ENCODE measurements around the gene UBA6. TPM values are rescaled to one million over a fixed set of nuclear protein-coding genes. Genes with fewer than 3 reads are reported as not detected.

The UBA6 gene
- total and polyA plus RNA-seq, 9 of the 15 experiments (the other 6 are each of a cell fraction or from before 2014, with no cell fraction given) = 22.9 to 139 (median 94.6) TPM

GRCh38 chr4:67697860-67698687 is 2.9 kb downstream of the UBA6 start (continued):
- TF ChIP-seq PRDM10 (IDR thresholded peaks at IDR 0.05; ENCODE audit: partially characterized antibody) (no peak), KDM2B (CRISPR knock-in tag; IDR thresholded peaks at IDR 0.05) (no peak), JUND (IDR thresholded peaks at IDR 0.05; ENCODE audit: borderline replicate concordance, low read depth, low read length) (peak; percentile 11; the same call in 1 of the 2 replicates), JUND (tag; IDR thresholded peaks at IDR 0.05; ENCODE audit: borderline replicate concordance, low read depth, low read length) (no peak), HMBOX1 (IDR thresholded peaks at IDR 0.05) (peak; percentile 81), ZNF316 (IDR thresholded peaks at IDR 0.05) (no peak), CBFA2T2 (conservative IDR thresholded peaks at IDR 0.05) (0 out of 2 replicates have a peak, but pooled peaks have one; percentile 15), MEIS2 (IDR thresholded peaks at IDR 0.05; ENCODE audit: partially characterized antibody) (peak; percentile 62), CTBP1 (IDR thresholded peaks at IDR 0.05; ENCODE audit: borderline replicate concordance) (no peak), RCOR1 (IDR thresholded peaks at IDR 0.05; ENCODE audit: borderline replicate concordance in 1 of 2, low read depth in 2 of 2, low read length in 2 of 2) (no peak), POLR3G (IDR thresholded peaks at IDR 0.05; ENCODE audit: extremely low read depth, insufficient read length, insufficient replicate concordance) (no peak), ZNF175 (CRISPR knock-in tag; IDR thresholded peaks at IDR 0.05; ENCODE audit: low read depth) (no peak), MCM5 (IDR thresholded peaks at IDR 0.05; ENCODE audit: low read depth) (no peak), ZNF124 (CRISPR knock-in tag; IDR thresholded peaks at IDR 0.05) (no peak), SRSF3 (IDR thresholded peaks at IDR 0.05; ENCODE audit: insufficient read depth, low read length) (no peak), TEAD4 (IDR thresholded peaks at IDR 0.05; ENCODE audit: low read length) (peak; percentile 62), TEAD4 (CRISPR knock-in tag; IDR thresholded peaks at IDR 0.05; ENCODE audit: borderline replicate concordance) (no peak), MNT (conservative IDR thresholded peaks at IDR 0.05) (0 out of 4 replicates have a peak, but pooled peaks of 1 of the 2 experiments have one; percentile 31)

Data from K562 (cell line).